ENCODE measurements around the gene DIAPH2.

Gene DIAPH2

GRCh38 chrX:96700625-96701024, 16.0 kb downstream of the DIAPH2 start:
- no peak for TF ChIP-seq CTCF (conservative IDR thresholded peaks at IDR 0.05; ENCODE audit: low read depth, low read length)
- no peak for DNase-seq (ENCODE audit: low read depth)
- H3K4me3 ChIP-seq (ENCODE audit: low read length) = no peak overlapping the region

GRCh38 chrX:96703379-96703778, 18.7 kb downstream of the DIAPH2 start:
- DNase-seq (ENCODE audit: low read depth) = no peak
- TF ChIP-seq CTCF (conservative IDR thresholded peaks at IDR 0.05; ENCODE audit: low read depth, low read length) = no peak
- H3K4me3 ChIP-seq (ENCODE audit: low read length) = no peak overlapping the region

GRCh38 chrX:96703816-96704215, 19.2 kb downstream of the DIAPH2 start:
- no peak overlapping the region for H3K4me3 ChIP-seq (ENCODE audit: low read length)
- TF ChIP-seq CTCF (conservative IDR thresholded peaks at IDR 0.05; ENCODE audit: low read depth, low read length) = no peak
- no peak for DNase-seq (ENCODE audit: low read depth)

- no peak for DNase-seq (ENCODE audit: low read depth)
- TF ChIP-seq CTCF (conservative IDR thresholded peaks at IDR 0.05; ENCODE audit: low read depth, low read length) = no peak
- H3K4me3 ChIP-seq (ENCODE audit: low read length) = no peak overlapping the region
Observed at GRCh38 chrX:96704629-96705028, 20.0 kb downstream of the DIAPH2 start.

DNA sequence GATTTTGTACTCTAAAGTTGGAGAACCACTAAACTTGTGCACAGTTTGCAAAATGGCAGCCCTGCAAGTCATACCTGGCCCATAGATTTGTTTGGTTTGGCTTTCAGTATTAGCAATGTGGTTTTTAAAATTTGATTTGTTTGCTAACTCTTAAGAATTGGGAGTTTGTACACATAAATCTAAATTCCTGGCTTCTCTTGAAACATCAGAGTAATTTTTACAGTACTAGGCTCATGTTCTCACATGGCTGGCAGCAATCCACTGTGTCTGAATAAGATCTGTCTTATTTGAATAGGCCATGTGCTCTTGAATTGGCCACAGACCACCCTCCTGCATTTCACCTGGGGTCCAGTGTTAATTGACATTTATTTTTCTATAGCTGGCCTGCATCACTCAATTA, 21.3 kb downstream of the DIAPH2 start:
- no peak overlapping the region for H3K4me3 ChIP-seq (ENCODE audit: low read length)
- TF ChIP-seq CTCF (conservative IDR thresholded peaks at IDR 0.05; ENCODE audit: low read depth, low read length) = no peak
- no peak for DNase-seq (ENCODE audit: low read depth)

DNA sequence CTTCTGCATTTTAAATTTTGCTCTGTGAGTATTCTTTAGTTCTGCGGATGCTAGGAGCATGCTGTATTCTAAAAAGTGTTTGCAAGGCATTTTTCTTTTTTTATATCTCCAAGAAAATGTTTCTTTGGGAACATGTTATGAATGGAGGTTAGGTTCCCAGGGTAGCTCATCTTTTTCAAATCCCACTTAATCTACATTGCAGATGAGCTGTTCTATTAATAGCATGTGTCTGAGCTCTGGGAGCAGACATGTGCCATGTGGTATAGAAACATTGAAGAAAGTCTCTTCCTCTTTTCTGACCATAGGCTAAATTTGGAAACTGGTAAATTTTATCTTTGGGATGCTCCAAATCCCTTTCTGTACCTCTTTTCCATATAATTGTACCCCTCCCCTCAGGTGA, 23.2 kb downstream of the DIAPH2 start:
- no peak for TF ChIP-seq CTCF (conservative IDR thresholded peaks at IDR 0.05; ENCODE audit: low read depth, low read length)
- no peak overlapping the region for H3K4me3 ChIP-seq (ENCODE audit: low read length)
- no peak for DNase-seq (ENCODE audit: low read depth)

DNA sequence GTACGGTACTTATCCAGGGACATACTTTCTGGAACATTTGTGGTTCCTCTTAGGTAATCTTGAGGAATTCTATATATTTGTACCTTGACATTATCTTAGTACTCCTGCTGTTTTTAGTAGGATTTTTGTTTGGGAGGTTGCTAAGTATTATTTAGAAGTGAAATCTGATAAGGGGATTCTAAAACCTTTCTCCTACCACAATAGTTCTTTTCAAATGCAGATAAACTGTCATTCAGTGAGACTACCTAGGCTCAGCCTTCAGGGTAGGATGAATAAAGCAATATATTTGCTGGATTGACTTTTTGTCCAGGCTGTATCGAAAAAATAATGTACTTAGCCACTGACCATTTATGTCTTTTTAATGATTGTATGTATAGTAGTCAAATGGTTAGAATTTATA, 25.4 kb downstream of the DIAPH2 start:
- TF ChIP-seq CTCF (conservative IDR thresholded peaks at IDR 0.05; ENCODE audit: low read depth, low read length) = no peak
- no peak for DNase-seq (ENCODE audit: low read depth)
- H3K4me3 ChIP-seq (ENCODE audit: low read length) = no peak overlapping the region

Measured in retinal pigment epithelial cell (primary cell).